HK-2 (cell line): ENCODE results near the gene RAB19.

ENCODE experiments used
- DNase-seq: peaks from one replicate; pipeline ENCODE4 v3.0.0-alpha.2; 2018; ENCODE audit not compliant: unreplicated experiment

Gene RAB19

GRCh38 chr7:140403878-140404564 lies at the start of gene RAB19:
Gene RAB19 (plus strand): TSS chr7:140404058. CDS start chr7:140407647, 3,589 bp downstream.
- DNase-seq = peak; percentile 41

DNA sequence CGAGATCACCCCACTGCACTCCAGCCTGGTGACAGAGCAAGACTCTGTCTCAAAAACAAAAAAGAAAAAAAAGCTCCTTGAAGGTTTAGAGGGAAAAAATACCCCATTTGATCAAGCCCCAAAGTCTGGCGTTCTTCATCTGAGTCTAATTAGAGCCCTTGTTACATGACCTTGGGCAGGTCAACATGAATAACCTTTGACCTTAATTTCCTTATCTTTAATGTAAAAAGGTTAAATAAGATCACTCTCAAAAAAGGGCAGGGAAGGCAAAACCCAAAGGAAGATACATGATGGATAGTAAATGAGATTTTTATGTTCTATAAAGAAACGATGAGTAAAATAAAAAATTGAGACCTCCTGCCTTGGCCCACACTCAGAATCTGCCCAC lies 45.8 kb upstream of the RAB19 start:
- no peak for DNase-seq

GRCh38 chr7:140358412-140359051 lies 45.3 kb upstream of the RAB19 start:
- DNase-seq = no peak

GRCh38 chr7:140360697-140361229 lies 43.1 kb upstream of the RAB19 start:
- no peak for DNase-seq

DNA sequence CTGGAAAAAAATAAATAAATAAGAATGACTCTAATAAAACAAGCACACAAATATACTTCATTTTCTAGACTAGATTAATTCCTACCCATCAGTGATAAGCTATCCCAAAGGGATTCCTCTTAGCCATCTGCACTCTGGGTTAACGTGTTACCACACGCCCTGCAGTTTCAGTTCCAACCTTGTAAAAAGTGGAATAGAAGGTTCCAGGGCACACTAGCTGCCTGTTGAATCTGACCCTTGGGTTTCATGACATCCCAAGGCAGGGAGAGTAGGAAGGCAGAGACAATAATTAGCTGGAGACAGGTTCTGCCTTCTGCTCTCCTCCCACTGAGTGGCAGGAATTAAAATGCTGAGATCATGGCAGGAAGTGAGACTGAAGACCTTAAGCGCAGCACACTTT lies 39.0 kb upstream of the RAB19 start:
- DNase-seq = no peak

GRCh38 chr7:140367528-140367927 lies 36.3 kb upstream of the RAB19 start:
- no peak for DNase-seq

GRCh38 chr7:140369294-140369693 lies 34.6 kb upstream of the RAB19 start:
- no peak for DNase-seq

DNA sequence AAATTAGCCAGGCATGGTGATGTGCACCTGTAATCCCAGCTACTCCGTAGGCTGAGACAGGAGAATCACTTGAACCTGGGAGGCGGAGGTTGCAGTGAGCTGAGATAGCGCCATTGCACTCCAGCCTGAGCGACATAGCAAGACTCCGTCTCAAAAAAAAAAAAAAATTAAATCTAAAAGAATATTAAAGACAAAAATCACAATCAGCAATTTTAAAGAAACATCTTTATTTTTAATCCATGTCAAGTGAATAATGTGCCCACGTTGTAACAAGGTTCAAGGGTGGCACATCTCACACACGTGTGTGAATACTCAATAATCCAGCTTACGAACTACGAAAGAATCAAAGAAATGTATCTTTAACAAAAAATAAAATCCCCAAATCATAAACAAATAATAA lies 28.5 kb upstream of the RAB19 start:
- no peak for DNase-seq

GRCh38 chr7:140375892-140376730 lies 27.7 kb upstream of the RAB19 start:
- no peak for DNase-seq

DNA sequence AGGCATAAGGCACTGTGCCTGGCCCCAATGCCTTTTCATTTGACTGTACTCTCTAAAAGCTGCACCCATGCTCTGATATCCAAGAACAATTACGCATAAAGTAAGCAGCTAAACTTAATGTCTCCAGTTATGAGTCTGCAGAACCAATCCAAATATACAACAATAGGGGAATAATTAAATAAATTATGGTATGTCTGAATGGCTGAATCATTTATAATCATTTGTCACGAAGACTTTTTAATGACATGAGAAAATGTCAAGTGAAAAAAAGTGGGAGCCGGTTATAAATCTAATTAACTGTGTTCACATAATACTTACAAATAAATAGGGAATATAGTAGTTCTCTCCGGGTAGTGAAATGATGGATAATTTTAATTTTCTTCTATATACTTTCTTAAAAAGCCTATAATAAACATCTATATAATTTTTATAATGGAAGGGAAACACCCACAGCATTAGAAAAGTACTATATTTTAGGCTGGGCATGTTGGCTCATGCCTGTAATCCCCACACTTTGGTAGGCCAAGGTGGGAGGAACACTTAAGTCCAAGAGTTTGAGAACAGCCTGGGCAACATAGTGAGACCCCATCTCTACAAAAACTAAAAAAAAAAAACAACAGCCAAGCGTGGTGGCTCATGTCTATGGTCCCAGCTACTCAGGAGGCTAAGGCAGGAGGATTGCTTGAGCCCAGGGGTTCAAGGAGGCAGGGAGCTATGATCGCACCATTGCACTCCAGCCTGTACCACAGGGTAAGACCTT lies 19.7 kb upstream of the RAB19 start:
- DNase-seq = no peak

- no peak for DNase-seq
Measured at GRCh38 chr7:140384894-140385545, 18.8 kb upstream of the RAB19 start.

DNA sequence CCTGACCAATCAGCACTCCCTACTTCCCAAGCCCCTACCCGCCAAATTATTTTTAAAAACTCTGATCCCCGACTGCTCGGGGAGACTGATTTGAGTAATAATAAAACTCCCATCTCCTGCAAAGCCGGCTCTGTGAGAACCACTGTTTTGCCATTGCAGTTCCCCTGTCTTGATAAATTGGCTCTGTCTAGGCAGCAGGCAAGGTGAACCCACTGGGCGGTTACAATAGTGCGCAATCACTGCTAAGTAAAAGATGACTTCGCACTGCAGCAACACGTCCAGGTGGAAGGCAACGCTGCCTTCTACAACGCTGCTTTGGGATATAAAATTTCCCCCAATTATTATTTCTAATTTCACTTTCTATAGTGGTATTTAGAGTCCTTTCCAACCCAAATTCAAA lies 14.4 kb upstream of the RAB19 start:
- DNase-seq = no peak

- no peak for DNase-seq
Measured at GRCh38 chr7:140390034-140390433, 13.8 kb upstream of the RAB19 start.

DNA sequence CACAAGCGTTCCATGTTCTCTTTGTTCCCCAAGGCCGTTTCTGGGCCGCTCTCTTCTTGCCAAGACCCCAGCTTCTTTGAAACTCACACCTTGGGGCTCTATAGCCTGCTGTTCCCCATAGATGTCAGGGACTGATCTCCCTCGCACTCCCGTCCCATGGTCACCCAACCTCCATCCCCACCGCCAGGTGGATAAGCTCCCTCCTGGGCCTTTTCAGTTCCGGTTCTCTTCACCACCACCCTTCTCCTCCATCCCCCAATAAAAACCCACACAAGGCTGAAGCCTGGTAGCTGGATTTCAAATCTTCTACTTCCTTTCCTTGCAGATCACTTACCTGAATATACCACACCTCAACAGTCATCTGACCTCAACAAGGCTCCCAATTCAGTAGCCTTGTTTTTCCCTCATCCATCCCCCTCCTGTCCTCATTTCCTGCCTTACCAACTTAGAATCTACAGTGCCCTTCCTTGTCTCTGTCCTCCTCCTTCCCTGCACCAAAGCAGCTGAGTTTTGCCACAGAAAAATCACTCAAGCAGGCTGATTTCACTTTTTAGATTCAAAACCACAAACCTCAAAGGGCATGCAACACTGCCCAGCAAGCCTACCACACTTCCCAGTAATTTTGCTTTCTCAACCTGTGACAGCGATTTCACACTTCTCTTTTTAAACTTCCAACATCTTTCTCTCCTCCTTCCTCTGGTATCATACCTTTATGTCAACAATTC lies 13.2 kb upstream of the RAB19 start:
- DNase-seq = peak; percentile 56

- no peak for DNase-seq
Measured at GRCh38 chr7:140391634-140392033, 12.2 kb upstream of the RAB19 start.

- DNase-seq = no peak
Measured at GRCh38 chr7:140393756-140394306, 10.0 kb upstream of the RAB19 start.

DNA sequence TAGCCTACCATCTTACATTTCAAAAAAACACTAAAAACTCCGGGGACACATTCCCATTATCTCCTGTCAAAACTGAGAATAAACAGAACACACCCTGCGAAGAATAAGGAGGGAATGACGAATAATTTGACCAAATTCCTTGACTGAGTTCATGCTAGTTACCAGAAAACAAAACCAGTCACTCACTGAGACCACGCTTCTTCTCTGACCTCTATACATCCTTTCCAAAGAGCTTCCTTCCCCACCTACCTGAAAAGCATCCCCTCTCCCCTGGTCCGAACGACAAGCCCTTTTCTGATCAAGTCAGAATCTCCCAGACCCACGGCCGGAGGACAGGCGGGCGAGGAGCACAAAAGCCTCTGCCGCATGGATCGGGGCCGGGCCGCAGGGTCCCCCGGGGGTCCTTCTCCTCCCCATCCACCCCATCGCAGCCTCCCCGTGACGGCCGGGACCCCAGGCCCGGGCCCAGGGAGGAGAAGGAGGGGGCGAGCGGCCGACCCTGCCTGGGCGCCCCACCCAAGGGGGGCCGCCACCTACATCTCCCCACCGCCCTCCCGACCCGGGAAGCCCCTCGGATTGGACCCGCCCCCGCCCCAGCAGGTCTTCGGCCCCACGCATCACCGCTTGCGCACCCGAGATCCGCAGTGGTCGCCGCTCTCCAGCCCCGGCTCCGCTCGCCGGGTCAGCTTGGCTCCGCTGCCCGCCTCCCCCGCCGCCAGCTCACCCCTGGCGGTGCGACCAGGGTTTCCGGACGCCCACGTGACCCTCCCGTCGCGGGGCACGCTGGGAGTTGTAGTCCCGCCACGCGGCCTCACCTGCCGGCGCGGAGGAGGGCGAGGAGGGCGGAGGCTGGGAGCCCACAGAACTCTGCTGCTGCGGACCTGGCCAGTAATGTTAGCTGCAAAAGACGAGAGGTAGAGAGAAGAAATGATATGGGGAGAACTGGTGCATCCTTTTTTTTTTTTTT lies 5.8 kb upstream of the RAB19 start, which contains the start of gene SLC37A3:
SLC37A3 (minus strand) TSS at position 747 of the 967 bp plus-strand sequence. CDS start 16,004 bp downstream, outside the sequence.
- DNase-seq = peak; percentile 83

DNA sequence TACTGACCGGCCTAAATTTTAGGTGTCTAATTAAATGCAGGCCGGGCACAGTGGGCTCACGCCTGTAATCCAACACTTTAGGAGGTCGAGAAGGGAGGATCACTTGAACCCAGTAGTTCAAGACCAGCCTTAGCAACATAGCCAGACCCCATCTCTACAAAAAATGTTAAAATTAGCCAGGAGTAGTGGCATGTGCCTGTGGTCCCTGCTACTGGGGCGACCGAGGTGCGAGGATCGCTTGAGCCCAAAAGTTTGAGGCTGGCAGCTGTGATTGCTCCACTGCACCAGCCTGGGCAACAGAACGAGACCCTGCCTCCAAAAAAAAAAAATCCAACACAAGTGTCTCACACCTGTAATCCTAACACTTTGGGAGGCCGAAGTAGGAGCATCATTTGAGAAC lies 5.0 kb upstream of the RAB19 start:
- no peak for DNase-seq

- no peak for DNase-seq
Measured at GRCh38 chr7:140400381-140400780, 3.5 kb upstream of the RAB19 start.
